Measurements from ENCODE around the gene FAM72C.
"Not testable (repeated sequence)": the region's sequence is repeated elsewhere in the genome, so short reads cannot be mapped to it uniquely, and the experiment has no call there.

FAM72C gene

GRCh38 chr1:144003306-144004029 is 31.7 kb upstream of the FAM72C start:
- not testable (repeated sequence) for H3K36me3 ChIP-seq (ENCODE audit: control insufficient read depth, insufficient read depth, low read length); H3K4me1 ChIP-seq (ENCODE audit: control insufficient read depth, insufficient read depth, low read length); H3K27ac ChIP-seq (ENCODE audit: insufficient read depth, low read depth, low read length, poor library complexity, severe bottlenecking); H3K4me3 ChIP-seq (ENCODE audit: insufficient read depth, low read depth, low read length); H3K9me3 ChIP-seq (ENCODE audit: control insufficient read depth, low read length); H3K27me3 ChIP-seq (ENCODE audit: control insufficient read depth, insufficient read depth, low read length, poor library complexity, severe bottlenecking)
- no CpG with 5 or more reads among the region's 2 CpGs for WGBS, 2 experiments

DNA sequence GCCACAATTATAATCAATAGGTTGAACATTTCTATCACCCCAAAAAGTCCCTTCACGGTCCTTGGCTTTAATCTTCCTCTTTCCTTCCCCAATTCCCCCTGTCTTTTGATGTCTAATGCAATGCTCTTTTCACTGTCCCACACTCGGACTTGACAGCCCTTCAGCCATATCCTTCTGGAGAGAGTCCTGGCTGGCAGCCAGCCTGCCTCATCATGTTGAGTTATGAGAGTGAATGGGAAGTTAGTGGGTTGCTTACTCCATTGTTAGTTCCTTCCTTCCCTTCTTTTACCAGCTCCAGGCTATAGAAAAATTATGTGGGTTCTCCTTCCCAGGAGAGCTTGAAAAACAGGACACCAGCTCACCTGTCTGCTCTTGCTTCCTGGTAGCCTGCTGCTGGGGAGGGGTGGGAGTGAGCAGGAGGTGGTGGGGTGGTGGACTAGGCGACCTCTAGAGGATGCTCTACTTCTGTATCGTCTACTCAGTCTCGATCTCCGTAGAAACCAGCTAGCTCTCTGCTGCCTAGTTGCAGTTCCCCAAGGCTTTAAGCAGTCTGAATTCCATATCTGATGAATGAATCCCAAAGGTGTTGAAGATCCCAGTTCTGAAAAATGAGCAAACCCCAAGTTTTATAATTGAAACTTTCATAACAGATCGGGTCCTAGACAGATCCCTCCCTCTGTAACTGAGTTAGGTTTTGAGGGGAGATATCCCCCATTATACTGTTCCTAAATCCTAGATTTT is 30.5 kb upstream of the FAM72C start:
- H3K9me3 ChIP-seq (ENCODE audit: control insufficient read depth, low read length); H3K36me3 ChIP-seq (ENCODE audit: control insufficient read depth, insufficient read depth, low read length); H3K27ac ChIP-seq (ENCODE audit: insufficient read depth, low read depth, low read length, poor library complexity, severe bottlenecking); H3K4me1 ChIP-seq (ENCODE audit: control insufficient read depth, insufficient read depth, low read length); H3K4me3 ChIP-seq (ENCODE audit: insufficient read depth, low read depth, low read length); H3K27me3 ChIP-seq (ENCODE audit: control insufficient read depth, insufficient read depth, low read length, poor library complexity, severe bottlenecking): not testable (repeated sequence)
- WGBS, 2 experiments = 45 to 67% methylated on average over 4 of the region's 7 CpGs

DNA sequence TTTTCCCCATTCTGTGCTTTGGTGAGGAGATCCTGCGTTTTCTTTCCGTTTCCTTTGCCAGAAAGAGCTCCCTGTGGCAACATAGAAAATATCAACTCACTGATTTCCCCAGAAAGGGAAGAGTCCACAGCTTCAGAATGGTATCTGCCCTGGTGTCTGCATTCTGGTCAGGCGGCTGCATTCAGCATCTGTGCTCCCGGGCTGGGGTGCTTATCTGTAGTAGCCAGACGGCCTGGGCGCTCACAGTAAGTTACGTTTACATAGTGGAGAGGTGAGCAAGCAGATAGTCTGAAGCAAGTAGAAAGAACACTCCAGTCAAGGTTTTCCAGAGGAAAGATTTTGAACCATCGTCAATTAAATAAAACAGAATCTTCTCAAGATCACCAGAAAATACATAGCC is 29.3 kb upstream of the FAM72C start:
- not testable (repeated sequence) for H3K36me3 ChIP-seq (ENCODE audit: control insufficient read depth, insufficient read depth, low read length); H3K27me3 ChIP-seq (ENCODE audit: control insufficient read depth, insufficient read depth, low read length, poor library complexity, severe bottlenecking); H3K9me3 ChIP-seq (ENCODE audit: control insufficient read depth, low read length); H3K27ac ChIP-seq (ENCODE audit: insufficient read depth, low read depth, low read length, poor library complexity, severe bottlenecking); H3K4me3 ChIP-seq (ENCODE audit: insufficient read depth, low read depth, low read length); H3K4me1 ChIP-seq (ENCODE audit: control insufficient read depth, insufficient read depth, low read length)
- WGBS, 2 experiments = 100% methylated on average over 1 of the region's 8 CpGs; no CpG with 5 or more reads in 1 of the 2 experiments

DNA sequence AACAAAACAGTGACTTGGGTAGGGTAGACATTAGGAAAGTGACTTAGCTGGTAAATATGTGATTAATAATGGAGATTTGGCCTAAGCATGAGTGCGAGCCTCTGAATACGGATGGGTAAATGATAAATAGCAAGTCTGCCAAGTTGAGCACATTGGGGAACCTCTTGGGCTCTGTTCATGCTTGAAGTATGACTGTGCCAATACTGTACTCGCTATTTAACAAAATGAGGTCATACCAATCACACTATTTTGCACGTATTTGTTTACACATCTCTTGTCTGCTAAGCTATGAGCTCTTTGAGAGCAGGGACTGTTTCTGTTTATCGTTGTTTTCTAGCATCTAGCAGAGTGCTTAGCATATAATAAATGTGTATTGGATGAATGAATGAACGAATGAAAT is 24.2 kb upstream of the FAM72C start:
- no CpG with 5 or more reads among the region's 6 CpGs for WGBS, 2 experiments
- not testable (repeated sequence) for H3K4me1 ChIP-seq (ENCODE audit: control insufficient read depth, insufficient read depth, low read length)

DNA sequence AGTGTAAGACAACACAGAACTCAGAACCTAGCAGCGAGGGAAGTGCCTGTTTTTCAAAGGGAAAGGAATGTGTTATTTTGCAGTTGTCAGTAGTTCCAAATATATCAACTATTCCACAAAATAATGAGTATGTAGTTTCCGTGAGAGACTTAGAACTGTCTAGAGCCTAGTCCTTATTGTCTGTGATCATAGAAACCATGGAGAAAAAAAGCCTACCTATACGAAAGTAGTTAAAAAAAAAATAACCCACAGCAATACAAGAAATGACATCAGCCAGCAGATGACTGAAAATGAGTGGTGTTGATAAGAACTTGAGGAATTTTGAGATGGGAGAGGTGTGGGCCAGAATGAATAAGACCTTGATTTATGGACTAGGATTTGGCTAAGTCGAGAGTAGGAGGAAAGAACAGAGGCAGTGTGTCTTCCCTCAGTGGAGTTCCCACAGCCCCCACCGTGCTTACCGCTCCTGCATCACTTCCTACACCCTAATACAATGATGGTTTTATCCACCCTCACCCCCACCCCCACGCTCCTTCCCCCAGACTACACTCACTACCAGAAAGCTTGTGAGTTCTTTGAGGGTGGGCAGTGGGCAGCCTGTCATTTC is 21.6 kb upstream of the FAM72C start:
- H3K36me3 ChIP-seq (ENCODE audit: control insufficient read depth, insufficient read depth, low read length); H3K4me1 ChIP-seq (ENCODE audit: control insufficient read depth, insufficient read depth, low read length); H3K27ac ChIP-seq (ENCODE audit: insufficient read depth, low read depth, low read length, poor library complexity, severe bottlenecking); H3K27me3 ChIP-seq (ENCODE audit: control insufficient read depth, insufficient read depth, low read length, poor library complexity, severe bottlenecking); H3K9me3 ChIP-seq (ENCODE audit: control insufficient read depth, low read length); H3K4me3 ChIP-seq (ENCODE audit: insufficient read depth, low read depth, low read length): not testable (repeated sequence)
- WGBS, 2 experiments = no CpG with 5 or more reads among the region's 7 CpGs

More for the DNA sequence above, 24.2 kb upstream of the FAM72C start:
- H3K27ac ChIP-seq (ENCODE audit: insufficient read depth, low read depth, low read length, poor library complexity, severe bottlenecking); H3K36me3 ChIP-seq (ENCODE audit: control insufficient read depth, insufficient read depth, low read length); H3K9me3 ChIP-seq (ENCODE audit: control insufficient read depth, low read length); H3K4me3 ChIP-seq (ENCODE audit: insufficient read depth, low read depth, low read length); H3K27me3 ChIP-seq (ENCODE audit: control insufficient read depth, insufficient read depth, low read length, poor library complexity, severe bottlenecking): not testable (repeated sequence)

DNA sequence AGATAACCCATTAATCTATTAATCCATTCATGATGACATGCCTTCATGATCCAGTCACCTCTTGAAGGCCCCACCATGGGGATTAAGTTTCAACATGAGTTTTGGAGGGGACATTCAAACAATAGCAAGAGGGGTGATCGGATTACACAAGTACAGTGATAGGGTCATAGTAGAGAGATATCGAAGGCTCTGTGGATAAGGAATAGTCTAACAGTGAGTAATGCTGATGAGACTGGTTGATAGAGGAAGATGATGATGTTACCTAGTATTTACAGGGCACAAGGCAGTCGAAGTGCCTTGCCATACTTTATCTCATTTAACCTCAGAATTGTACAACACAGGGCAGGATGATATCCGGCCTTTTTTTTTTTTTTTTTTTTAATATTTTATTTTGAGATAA is 18.9 kb upstream of the FAM72C start:
- no CpG with 5 or more reads among the region's 4 CpGs for WGBS, 2 experiments
- H3K9me3 ChIP-seq (ENCODE audit: control insufficient read depth, low read length); H3K27ac ChIP-seq (ENCODE audit: insufficient read depth, low read depth, low read length, poor library complexity, severe bottlenecking); H3K36me3 ChIP-seq (ENCODE audit: control insufficient read depth, insufficient read depth, low read length); H3K27me3 ChIP-seq (ENCODE audit: control insufficient read depth, insufficient read depth, low read length, poor library complexity, severe bottlenecking); H3K4me3 ChIP-seq (ENCODE audit: insufficient read depth, low read depth, low read length); H3K4me1 ChIP-seq (ENCODE audit: control insufficient read depth, insufficient read depth, low read length): not testable (repeated sequence)

- not testable (repeated sequence) for H3K4me3 ChIP-seq (ENCODE audit: insufficient read depth, low read depth, low read length); H3K9me3 ChIP-seq (ENCODE audit: control insufficient read depth, low read length); H3K27me3 ChIP-seq (ENCODE audit: control insufficient read depth, insufficient read depth, low read length, poor library complexity, severe bottlenecking); H3K27ac ChIP-seq (ENCODE audit: insufficient read depth, low read depth, low read length, poor library complexity, severe bottlenecking); H3K4me1 ChIP-seq (ENCODE audit: control insufficient read depth, insufficient read depth, low read length); H3K36me3 ChIP-seq (ENCODE audit: control insufficient read depth, insufficient read depth, low read length)
- no CpG with 5 or more reads among the region's 1 CpG for WGBS, 2 experiments
Observed at GRCh38 chr1:143989719-143990118, 17.9 kb upstream of the FAM72C start.

- H3K27ac ChIP-seq (ENCODE audit: insufficient read depth, low read depth, low read length, poor library complexity, severe bottlenecking); H3K27me3 ChIP-seq (ENCODE audit: control insufficient read depth, insufficient read depth, low read length, poor library complexity, severe bottlenecking); H3K4me1 ChIP-seq (ENCODE audit: control insufficient read depth, insufficient read depth, low read length); H3K36me3 ChIP-seq (ENCODE audit: control insufficient read depth, insufficient read depth, low read length); H3K4me3 ChIP-seq (ENCODE audit: insufficient read depth, low read depth, low read length); H3K9me3 ChIP-seq (ENCODE audit: control insufficient read depth, low read length): not testable (repeated sequence)
- WGBS, 2 experiments = no CpG with 5 or more reads among the region's 4 CpGs
Observed at GRCh38 chr1:143989427-143989712, 17.6 kb upstream of the FAM72C start.

GRCh38 chr1:143988602-143989426 is 17.0 kb upstream of the FAM72C start:
- not testable (repeated sequence) for H3K36me3 ChIP-seq (ENCODE audit: control insufficient read depth, insufficient read depth, low read length); H3K9me3 ChIP-seq (ENCODE audit: control insufficient read depth, low read length); H3K4me3 ChIP-seq (ENCODE audit: insufficient read depth, low read depth, low read length); H3K27ac ChIP-seq (ENCODE audit: insufficient read depth, low read depth, low read length, poor library complexity, severe bottlenecking); H3K27me3 ChIP-seq (ENCODE audit: control insufficient read depth, insufficient read depth, low read length, poor library complexity, severe bottlenecking); H3K4me1 ChIP-seq (ENCODE audit: control insufficient read depth, insufficient read depth, low read length)
- WGBS, 2 experiments = no CpG with 5 or more reads among the region's 10 CpGs

DNA sequence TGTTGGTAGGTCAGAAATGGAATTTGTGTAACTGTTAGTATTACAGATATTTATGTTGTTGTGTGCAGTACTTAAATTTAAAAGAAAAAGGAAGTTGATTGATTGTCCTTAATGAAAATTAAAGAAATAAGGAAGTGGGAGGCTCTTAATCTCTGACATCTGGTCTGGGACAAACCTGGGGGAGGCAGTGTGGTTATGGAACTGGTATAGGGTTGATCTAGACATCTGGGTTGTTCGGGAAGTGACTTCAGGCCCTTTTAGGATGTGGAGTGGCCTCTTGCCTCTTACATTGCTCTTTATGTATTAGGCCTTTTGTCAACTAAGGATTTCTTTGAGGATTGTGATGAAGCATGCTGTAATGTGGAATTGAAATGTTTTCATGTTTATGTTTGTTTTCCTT is 16.1 kb upstream of the FAM72C start:
- H3K9me3 ChIP-seq (ENCODE audit: control insufficient read depth, low read length); H3K36me3 ChIP-seq (ENCODE audit: control insufficient read depth, insufficient read depth, low read length): not testable (repeated sequence)

More for the DNA sequence above, 16.1 kb upstream of the FAM72C start:
- not testable (repeated sequence) for H3K4me1 ChIP-seq (ENCODE audit: control insufficient read depth, insufficient read depth, low read length); H3K27ac ChIP-seq (ENCODE audit: insufficient read depth, low read depth, low read length, poor library complexity, severe bottlenecking); H3K4me3 ChIP-seq (ENCODE audit: insufficient read depth, low read depth, low read length); H3K27me3 ChIP-seq (ENCODE audit: control insufficient read depth, insufficient read depth, low read length, poor library complexity, severe bottlenecking)
- no CpG with 5 or more reads among the region's 1 CpG for WGBS, 2 experiments

All from ectodermal cell (in vitro differentiated cells).